Measurements from ENCODE around the gene ADAT3. TPM values are rescaled to one million over a fixed set of nuclear protein-coding genes. Genes with fewer than 3 reads are reported as not detected.

Gene ADAT3
- total RNA-seq, 2 donors from 2014 or later = 3.9 to 8.4 TPM

DNA sequence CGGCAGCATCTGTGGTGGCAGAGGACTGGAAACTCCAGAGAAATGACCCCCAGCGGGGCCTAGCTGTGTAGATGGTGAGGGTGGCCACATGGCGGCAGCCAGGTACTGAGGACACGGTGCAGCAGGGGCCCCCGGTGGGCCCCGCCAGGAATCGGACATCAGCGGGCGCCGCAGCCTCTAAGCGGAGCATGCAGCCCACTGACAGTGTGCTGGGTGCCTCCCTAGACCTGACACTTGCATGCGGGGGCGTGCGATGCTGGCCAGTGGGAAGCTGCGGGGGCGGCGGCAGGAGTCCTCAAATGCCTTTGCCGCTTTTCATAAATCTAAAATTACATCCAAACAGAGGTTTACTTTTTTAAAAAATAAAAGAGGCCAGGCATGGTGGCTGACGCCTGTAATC, 16.1 kb downstream of the ADAT3 start:
- no peak for DNase-seq (ENCODE audit: low spot score)
- Histone ChIP-seq H3K9me3 (no peaks in the 10 kb centered on the region), H3K27ac (no peak overlapping the region), H3K27me3 (replicated peaks; ENCODE audit: insufficient read depth) (no peaks in the 10 kb centered on the region), H3K36me3 (peaks cover 42% of the 10 kb centered on the region), H3K4me3 (no peak overlapping the region), H3K4me1 (ENCODE audit: control insufficient read depth in 1 of 2, low read depth in 2 of 2) (no peaks in the 10 kb centered on the region)
- no peak for ATAC-seq (ENCODE audit: insufficient number of reproducible peaks, low FRiP score, low read depth)
- TF ChIP-seq, protein P1, sequence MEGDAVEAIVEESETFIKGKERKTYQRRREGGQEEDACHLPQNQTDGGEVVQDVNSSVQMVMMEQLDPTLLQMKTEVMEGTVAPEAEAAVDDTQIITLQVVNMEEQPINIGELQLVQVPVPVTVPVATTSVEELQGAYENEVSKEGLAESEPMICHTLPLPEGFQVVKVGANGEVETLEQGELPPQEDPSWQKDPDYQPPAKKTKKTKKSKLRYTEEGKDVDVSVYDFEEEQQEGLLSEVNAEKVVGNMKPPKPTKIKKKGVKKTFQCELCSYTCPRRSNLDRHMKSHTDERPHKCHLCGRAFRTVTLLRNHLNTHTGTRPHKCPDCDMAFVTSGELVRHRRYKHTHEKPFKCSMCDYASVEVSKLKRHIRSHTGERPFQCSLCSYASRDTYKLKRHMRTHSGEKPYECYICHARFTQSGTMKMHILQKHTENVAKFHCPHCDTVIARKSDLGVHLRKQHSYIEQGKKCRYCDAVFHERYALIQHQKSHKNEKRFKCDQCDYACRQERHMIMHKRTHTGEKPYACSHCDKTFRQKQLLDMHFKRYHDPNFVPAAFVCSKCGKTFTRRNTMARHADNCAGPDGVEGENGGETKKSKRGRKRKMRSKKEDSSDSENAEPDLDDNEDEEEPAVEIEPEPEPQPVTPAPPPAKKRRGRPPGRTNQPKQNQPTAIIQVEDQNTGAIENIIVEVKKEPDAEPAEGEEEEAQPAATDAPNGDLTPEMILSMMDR (IDR thresholded peaks at IDR 0.05) = no peak

DNA sequence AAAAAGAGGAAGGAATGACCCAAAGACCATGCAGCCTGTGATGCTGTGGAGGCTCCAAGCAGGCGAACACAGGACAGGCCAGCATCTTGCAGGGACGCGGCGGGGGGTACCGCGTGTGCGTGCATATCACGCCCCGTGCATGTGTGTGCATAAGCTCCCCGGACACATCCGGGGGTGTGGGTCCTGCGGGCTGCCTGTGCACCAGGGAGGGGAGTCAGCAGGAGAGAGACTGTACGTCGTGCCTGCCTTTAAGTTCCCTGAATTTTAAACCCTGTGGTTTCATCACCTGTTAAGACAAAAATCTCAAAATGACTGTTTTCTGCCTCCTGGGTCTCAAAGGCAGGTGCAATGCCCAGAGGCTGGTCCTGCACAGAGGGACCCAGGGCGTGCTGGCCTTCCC, 16.6 kb downstream of the ADAT3 start:
- Histone ChIP-seq H3K4me1 (ENCODE audit: control insufficient read depth in 1 of 2, low read depth in 2 of 2) (no peaks in the 10 kb centered on the region), H3K27me3 (replicated peaks; ENCODE audit: insufficient read depth) (no peaks in the 10 kb centered on the region), H3K36me3 (peaks cover 42% of the 10 kb centered on the region), H3K9me3 (no peaks in the 10 kb centered on the region), H3K4me3 (no peak overlapping the region), H3K27ac (no peak overlapping the region)
- DNase-seq (ENCODE audit: low spot score) (no peak), ATAC-seq (ENCODE audit: insufficient number of reproducible peaks, low FRiP score, low read depth) (no peak)
- TF ChIP-seq, protein P1 (IDR thresholded peaks at IDR 0.05) = no peak

DNA sequence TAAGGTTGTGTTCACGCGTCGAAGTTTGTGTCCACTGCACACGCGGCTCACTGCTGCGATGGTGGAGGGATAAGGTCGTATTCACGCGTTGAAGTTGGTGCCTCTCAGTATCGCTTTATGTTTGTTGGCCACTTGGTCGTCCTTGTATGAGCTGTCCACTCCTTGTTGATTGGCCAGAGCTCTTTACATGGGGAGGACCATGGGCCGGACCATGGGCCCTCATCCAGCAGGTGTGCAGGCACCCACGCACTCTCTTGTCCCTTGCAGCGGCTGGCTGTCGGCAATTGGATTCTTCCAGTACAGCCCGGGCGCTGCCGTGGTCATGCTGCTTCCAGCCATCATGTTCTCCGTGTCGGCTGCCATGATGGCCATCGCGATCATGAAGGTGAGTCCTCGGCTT, 17.6 kb downstream of the ADAT3 start:
- no peaks in the 10 kb centered on the region for H3K4me1 ChIP-seq (ENCODE audit: control insufficient read depth in 1 of 2, low read depth in 2 of 2)
- TF ChIP-seq, protein P1 (IDR thresholded peaks at IDR 0.05) = no peak
- H3K27ac ChIP-seq = no peak overlapping the region
- peaks cover 42% of the 10 kb centered on the region for H3K36me3 ChIP-seq
- DNase-seq (ENCODE audit: low spot score) (no peak), ATAC-seq (ENCODE audit: insufficient number of reproducible peaks, low FRiP score, low read depth) (no peak)
- H3K27me3 ChIP-seq (replicated peaks; ENCODE audit: insufficient read depth) = no peaks in the 10 kb centered on the region
- H3K9me3 ChIP-seq = no peaks in the 10 kb centered on the region
- H3K4me3 ChIP-seq = no peak overlapping the region

DNA sequence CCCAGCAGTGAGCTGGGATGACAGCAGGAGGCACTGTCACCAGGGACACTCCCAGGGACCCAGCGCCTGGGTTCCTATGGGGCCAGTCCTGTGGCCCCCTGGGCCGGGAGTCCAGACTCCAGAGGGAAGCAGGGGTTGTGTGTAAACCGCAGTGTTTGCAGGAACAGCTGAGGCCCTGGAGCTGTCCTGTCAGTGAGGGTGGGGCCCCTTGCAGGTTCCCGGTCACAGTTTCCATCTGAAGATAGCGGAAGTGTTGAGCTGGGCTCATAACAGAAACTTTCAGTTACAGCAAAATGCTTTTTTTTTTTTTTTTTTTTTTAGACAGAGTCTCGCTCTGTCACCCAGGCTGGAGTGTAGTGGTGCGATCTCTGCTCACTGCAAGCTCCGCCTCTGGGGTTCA, 18.1 kb downstream of the ADAT3 start:
- DNase-seq (ENCODE audit: low spot score) = no peak
- Histone ChIP-seq H3K36me3 (peaks cover 38% of the 10 kb centered on the region), H3K4me3 (no peak overlapping the region), H3K27ac (no peak overlapping the region), H3K27me3 (replicated peaks; ENCODE audit: insufficient read depth) (no peaks in the 10 kb centered on the region), H3K4me1 (ENCODE audit: control insufficient read depth in 1 of 2, low read depth in 2 of 2) (no peaks in the 10 kb centered on the region), H3K9me3 (no peaks in the 10 kb centered on the region)
- no peak for ATAC-seq (ENCODE audit: insufficient number of reproducible peaks, low FRiP score, low read depth)
- TF ChIP-seq, protein P1 (IDR thresholded peaks at IDR 0.05) = no peak

DNA sequence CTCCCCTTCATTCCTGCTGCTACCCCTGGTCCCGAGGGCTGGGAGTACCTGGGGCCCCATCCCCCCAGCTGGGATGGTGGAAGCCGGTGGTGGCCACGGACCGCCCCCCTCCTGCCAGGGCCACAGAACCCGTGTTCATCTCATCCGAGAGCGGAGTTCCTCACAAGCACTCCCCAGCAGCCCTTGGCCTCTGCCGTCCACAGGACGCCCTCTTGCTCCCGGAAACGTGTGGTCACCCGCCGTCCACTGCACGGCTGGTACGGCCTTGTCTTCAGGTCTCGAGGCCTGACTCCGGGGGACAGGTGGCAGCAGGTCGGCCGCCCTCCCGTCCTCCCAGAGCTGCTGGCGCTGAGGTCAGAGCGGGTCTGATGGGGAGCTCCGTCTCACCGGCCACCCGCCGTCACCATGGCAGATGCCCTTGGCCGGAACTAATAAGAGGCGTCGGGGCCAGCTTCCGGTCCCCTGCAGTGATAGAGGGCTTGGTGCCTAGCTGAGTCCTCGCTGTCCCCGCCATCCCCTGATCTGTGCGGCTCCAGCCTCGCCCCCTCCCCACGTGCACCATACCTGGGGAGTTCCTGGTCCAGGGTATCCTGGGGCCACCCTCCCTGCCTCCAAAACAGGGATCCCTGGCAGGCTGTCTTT, 19.2 kb downstream of the ADAT3 start:
- no peaks in the 10 kb centered on the region for H3K4me1 ChIP-seq (ENCODE audit: control insufficient read depth in 1 of 2, low read depth in 2 of 2)
- H3K27ac ChIP-seq = no peak overlapping the region
- DNase-seq (ENCODE audit: low spot score) (no peak), ATAC-seq (ENCODE audit: insufficient number of reproducible peaks, low FRiP score, low read depth) (no peak)
- no peaks in the 10 kb centered on the region for H3K9me3 ChIP-seq
- TF ChIP-seq, protein P1 (IDR thresholded peaks at IDR 0.05) = no peak
- no peak overlapping the region for H3K4me3 ChIP-seq
- peaks cover 30% of the 10 kb centered on the region for H3K36me3 ChIP-seq
- no peaks in the 10 kb centered on the region for H3K27me3 ChIP-seq (replicated peaks; ENCODE audit: insufficient read depth)
